Renal cortical epithelial cell (primary cell): ENCODE measurements around the gene SORBS2. TPM values are rescaled to one million over a fixed set of nuclear protein-coding genes. Genes with fewer than 3 reads are reported as not detected.

ENCODE experiments used
- DNase-seq: peaks from one replicate; pipeline ENCODE4 v3.0.0-alpha.2; 2011; ENCODE audit warnings: low read depth
- total RNA-seq: library from RNA; depleted of rRNA; stranded (reverse); fragments of >200 nt; gene quantifications from 2 replicates; pipeline ENCODE4 v1.2.3, GENCODE V29; 2014

SORBS2 gene
- total RNA-seq, 1 donor from 2014 or later: 45.1 TPM

- no peak for DNase-seq
Observed at GRCh38 chr4:185774131-185774653, 37.8 kb downstream of the SORBS2 start.

GRCh38 chr4:185773419-185773818, 38.6 kb downstream of the SORBS2 start:
- no peak for DNase-seq

- no peak for DNase-seq
Observed at GRCh38 chr4:185772391-185773093, 39.5 kb downstream of the SORBS2 start.

- DNase-seq: no peak
Observed at GRCh38 chr4:185771711-185772390, 40.1 kb downstream of the SORBS2 start.

GRCh38 chr4:185767528-185767927, 44.5 kb downstream of the SORBS2 start:
- no peak for DNase-seq

GRCh38 chr4:185764876-185765275, 47.1 kb downstream of the SORBS2 start:
- DNase-seq: no peak

- no peak for DNase-seq
Observed at GRCh38 chr4:185761352-185762235, 50.4 kb downstream of the SORBS2 start.

GRCh38 chr4:185758807-185759206, 53.2 kb downstream of the SORBS2 start:
- no peak for DNase-seq

GRCh38 chr4:185755451-185755850, 56.5 kb downstream of the SORBS2 start:
- DNase-seq: no peak

GRCh38 chr4:185754961-185755360, 57.0 kb downstream of the SORBS2 start:
- no peak for DNase-seq

- DNase-seq: no peak
Observed at GRCh38 chr4:185752872-185753271, 59.1 kb downstream of the SORBS2 start.

GRCh38 chr4:185749858-185750257, 62.1 kb downstream of the SORBS2 start:
- no peak for DNase-seq

GRCh38 chr4:185748901-185749390, 63.0 kb downstream of the SORBS2 start:
- DNase-seq: no peak

GRCh38 chr4:185745891-185746290, 66.1 kb downstream of the SORBS2 start:
- no peak for DNase-seq

- no peak for DNase-seq
Observed at GRCh38 chr4:185744946-185745345, 67.0 kb downstream of the SORBS2 start.

GRCh38 chr4:185744488-185744862, 67.5 kb downstream of the SORBS2 start:
- no peak for DNase-seq

GRCh38 chr4:185743722-185744487, 68.1 kb downstream of the SORBS2 start:
- no peak for DNase-seq

GRCh38 chr4:185742766-185743165, 69.2 kb downstream of the SORBS2 start:
- peak; percentile 35 for DNase-seq

- no peak for DNase-seq
Observed at GRCh38 chr4:185741795-185742194, 70.2 kb downstream of the SORBS2 start.

GRCh38 chr4:185740471-185740873, 71.5 kb downstream of the SORBS2 start:
- peak; percentile 74 for DNase-seq

- DNase-seq: no peak
Observed at GRCh38 chr4:185738820-185739219, 73.2 kb downstream of the SORBS2 start.
